H1 (cell line): ENCODE results near the gene SLC13A3. TPM values are rescaled to one million over a fixed set of nuclear protein-coding genes. Genes with fewer than 3 reads are reported as not detected.

Source experiments
- CTCF ChIA-PET: fragments of 300-600 bp; sonication (Branson Sonifier 250); formaldehyde crosslinking; loops from one replicate; lab custom pipeline; 2021; ENCODE audit not compliant: partially characterized antibody; lab: Charles Lee
- POLR2A ChIA-PET: fragments of 300-600 bp; sonication (Branson Sonifier 250); formaldehyde crosslinking; loops from one replicate; lab custom pipeline; 2021; ENCODE audit warnings: inconsistent platforms; ENCODE audit not compliant: partially characterized antibody; lab: Charles Lee
- DNase-seq, 2 experiments: peaks; one replicate each; pipeline versions ENCODE4 v3.0.0 to v3.0.0-alpha.2; 2010 to 2022; ENCODE audit warnings: low spot score in 2 of 2, low read depth in 1 of 2, mixed read lengths in 1 of 2
- FAIRE-seq: peaks from 2 replicates; lab custom pipeline; 2011; peaks lifted over from hg19 to GRCh38; lab: Jason Lieb, UNC
- H2AFZ ChIP-seq: 2 replicates; pipeline ENCODE4 v1.8.1; 2012; ENCODE audit warnings: low read length, inconsistent platforms
- H2AK5ac ChIP-seq: 2 replicates; pipeline ENCODE4 v1.6.1; 2013; ENCODE audit warnings: low read depth, low read length
- H2BK120ac ChIP-seq: replicated peaks from 2 replicates; pipeline ENCODE3; 2013; ENCODE audit warnings: low read depth, low read length, inconsistent platforms
- H2BK12ac ChIP-seq: 2 replicates; pipeline ENCODE4 v1.6.1; 2013; ENCODE audit warnings: low read depth, low read length
- H2BK15ac ChIP-seq: 2 replicates; pipeline ENCODE4 v1.6.1; 2013; ENCODE audit warnings: low read length
- H2BK20ac ChIP-seq: 2 replicates; pipeline ENCODE4 v1.6.1; 2013; ENCODE audit warnings: low read length
- H2BK5ac ChIP-seq: 2 replicates; pipeline ENCODE4 v1.6.1; 2013; ENCODE audit warnings: low read depth, low read length
- H3K14ac ChIP-seq: 2 replicates; pipeline ENCODE4 v1.6.1; 2013; ENCODE audit warnings: inconsistent platforms; ENCODE audit not compliant: insufficient read length
- H3K18ac ChIP-seq: 2 replicates; pipeline ENCODE4 v1.6.1; 2013; ENCODE audit warnings: low read length; ENCODE audit errors: extremely low read depth
- H3K23ac ChIP-seq: 2 replicates; pipeline ENCODE4 v1.6.1; 2013; ENCODE audit warnings: inconsistent platforms; ENCODE audit not compliant: insufficient read length
- H3K23me2 ChIP-seq: 2 replicates; pipeline ENCODE4 v1.6.1; 2013; ENCODE audit warnings: low read depth, low read length
- H3K27ac ChIP-seq: 2 replicates; pipeline ENCODE4 v1.6.1; 2011; ENCODE audit warnings: low read depth, low read length, inconsistent platforms
- H3K27me3 ChIP-seq, 4 experiments: replicated peaks in 1 of 4; 1 replicate in 1 of 4; 2 replicates in 3 of 4; pipeline versions ENCODE4 v1.6.1 to v1.8.1; 2011 to 2013; ENCODE audit warnings: low read length in 3 of 4, mild to moderate bottlenecking in 3 of 4, inconsistent platforms in 2 of 4, mixed read lengths in 2 of 4, moderate library complexity in 1 of 4; ENCODE audit not compliant: control insufficient read depth in 3 of 4, insufficient read depth in 3 of 4; ENCODE audit errors: extremely low read depth in 1 of 4
- H3K36me3 ChIP-seq, 4 experiments: 2 replicates each; pipeline versions ENCODE4 v1.6.1 to v1.8.1; 2011 to 2013; ENCODE audit warnings: mild to moderate bottlenecking in 4 of 4, low read length in 3 of 4, moderate library complexity in 2 of 4, control low read depth in 1 of 4, inconsistent platforms in 1 of 4; ENCODE audit not compliant: insufficient read depth in 4 of 4, control insufficient read depth in 2 of 4
- H3K4ac ChIP-seq: replicated peaks from 2 replicates; pipeline ENCODE3; 2013; ENCODE audit warnings: low read length, low read depth, mixed read lengths, inconsistent platforms; ENCODE audit not compliant: insufficient read length
- H3K4me1 ChIP-seq, 4 experiments: replicated peaks in 1 of 4; 1 replicate in 1 of 4; 2 replicates in 3 of 4; pipeline versions ENCODE4 v1.6.1 to v1.8.1; 2011 to 2013; ENCODE audit warnings: low read length in 3 of 4, inconsistent platforms in 2 of 4, mixed read lengths in 1 of 4; ENCODE audit not compliant: insufficient read depth in 4 of 4, control insufficient read depth in 3 of 4
- H3K4me2 ChIP-seq, 2 experiments: 2 replicates each; pipeline versions ENCODE4 v1.6.1 to v1.8.1; 2011 to 2013; ENCODE audit warnings: low read depth in 2 of 2, low read length in 2 of 2, control low read depth in 1 of 2, inconsistent platforms in 1 of 2, mild to moderate bottlenecking in 1 of 2; ENCODE audit not compliant: insufficient read depth in 1 of 2
- H3K4me3 ChIP-seq, 4 experiments: fragments of 200-600, 300-600 bp in 1 of 4; sonication (generic), shearing (Covaris generic), sonication (Bioruptor Twin) in 1 of 4; 2 replicates each; pipeline versions ENCODE4 v1.5.1 to v1.8.1; 2011 to 2016; ENCODE audit warnings: low read length in 4 of 4, low read depth in 3 of 4, control low read depth in 2 of 4, inconsistent platforms in 2 of 4, mild to moderate bottlenecking in 2 of 4, mixed read lengths in 1 of 4, moderate library complexity in 1 of 4; ENCODE audit not compliant: insufficient read depth in 2 of 4; ENCODE audit errors: extremely low read depth in 1 of 4
- H3K56ac ChIP-seq: replicated peaks from 2 replicates; pipeline ENCODE3; 2013; ENCODE audit warnings: low read depth, mild to moderate bottlenecking, mixed read lengths, low read length, inconsistent platforms; ENCODE audit not compliant: insufficient read length
- H3K79me1 ChIP-seq: 2 replicates; pipeline ENCODE4 v1.6.1; 2013; ENCODE audit warnings: low read depth, low read length, control low read depth
- H3K79me2 ChIP-seq, 2 experiments: 2 replicates each; pipeline versions ENCODE4 v1.6.1 to v1.8.1; 2012 to 2013; ENCODE audit warnings: low read length in 2 of 2, mild to moderate bottlenecking in 2 of 2, inconsistent platforms in 1 of 2; ENCODE audit not compliant: insufficient read depth in 2 of 2, control insufficient read depth in 1 of 2
- H3K9ac ChIP-seq, 4 experiments: replicated peaks in 1 of 4; 1 replicate in 1 of 4; 2 replicates in 3 of 4; pipeline versions ENCODE4 v1.6.1 to v1.8.1; 2011 to 2013; ENCODE audit warnings: low read depth in 3 of 4, low read length in 3 of 4, control low read depth in 2 of 4, mild to moderate bottlenecking in 2 of 4, moderate library complexity in 2 of 4, inconsistent platforms in 1 of 4; ENCODE audit errors: extremely low read depth in 1 of 4
- H3K9me3 ChIP-seq, 2 experiments: 2 replicates each; pipeline versions ENCODE4 v1.6.1 to v1.8.1; 2012 to 2013; ENCODE audit warnings: mild to moderate bottlenecking in 2 of 2, moderate library complexity in 2 of 2, control low read depth in 1 of 2, inconsistent platforms in 1 of 2, low read depth in 1 of 2, low read length in 1 of 2, mixed read lengths in 1 of 2; ENCODE audit not compliant: insufficient read depth in 2 of 2
- H4K20me1 ChIP-seq, 2 experiments: replicated peaks in 1 of 2; 2 replicates each; pipeline versions ENCODE3 to v1.8.1; 2011 to 2013; ENCODE audit warnings: inconsistent platforms in 2 of 2, low read length in 2 of 2, mild to moderate bottlenecking in 1 of 2; ENCODE audit not compliant: insufficient read depth in 2 of 2, control insufficient read depth in 1 of 2
- H4K5ac ChIP-seq: 2 replicates; pipeline ENCODE4 v1.6.1; 2013; ENCODE audit warnings: low read length, low read depth, mixed read lengths, inconsistent platforms; ENCODE audit not compliant: insufficient read length
- H4K8ac ChIP-seq: 2 replicates; pipeline ENCODE4 v1.8.0; 2013; ENCODE audit warnings: mild to moderate bottlenecking, moderate library complexity, low read length, inconsistent platforms; ENCODE audit not compliant: insufficient read depth; ENCODE audit errors: extremely low read depth
- H4K91ac ChIP-seq: replicated peaks from 2 replicates; pipeline ENCODE3; 2013; ENCODE audit warnings: low read length, mixed read lengths, inconsistent platforms; ENCODE audit not compliant: insufficient read length
- CBX8 ChIP-seq: fragments of 300-800, 300-1000 bp; sonication (generic); IDR thresholded peaks from 2 replicates; pipeline ENCODE4 v1.7.1; 2016; ENCODE audit warnings: low read depth, low read length, borderline replicate concordance
- PHF8 ChIP-seq: fragments of 200-600 bp; sonication (generic); conservative IDR thresholded peaks from 2 replicates; pipeline ENCODE4 v1.7.1; 2012; ENCODE audit warnings: low read depth, mild to moderate bottlenecking, inconsistent platforms, low read length, moderate library complexity
- TCF12 ChIP-seq: IDR thresholded peaks from 2 replicates; pipeline ENCODE4 v1.6.1; 2011; ENCODE audit warnings: low read depth, mild to moderate bottlenecking, low read length
- USF2 ChIP-seq: IDR thresholded peaks from 2 replicates; pipeline ENCODE4 v1.6.1; 2011; ENCODE audit warnings: low read length, improper control_type of control experiment
- WGBS, 2 experiments: shearing (Covaris generic) in 1 of 2; methylation state at CpG; one replicate each; pipeline versions ENCODE4 v1.1.6 to v1.1.7; 2013 to 2015; ENCODE audit warnings: low lambda C conversion rate in 2 of 2, mixed read lengths in 2 of 2, inconsistent platforms in 1 of 2, low coverage in 1 of 2, missing lambda C conversion rate in 1 of 2; ENCODE audit not compliant: insufficient replicate concordance in 2 of 2, insufficient coverage in 1 of 2, insufficient read length in 1 of 2; ENCODE audit errors: extremely low coverage in 1 of 2, missing lambda C conversion rate in 1 of 2; 5-methylcytosine and 5-hydroxymethylcytosine counted together
- polyA plus RNA-seq, 7 experiments: library from polyadenylated mRNA; depleted of rRNA in 3 of 7; stranded (reverse) in 5 of 7; unstranded in 2 of 7; fragments of >200 nt in 5 of 7; fragments of 200-250 nt in 2 of 7; gene quantifications; 1 replicate in 5 of 7; 2 replicates in 1 of 7; 4 replicates in 1 of 7; pipeline versions ENCODE4 v1.2.1 to v1.2.3, GENCODE V29; 2011 to 2013; ENCODE audit warnings: missing spikeins in 2 of 7, mixed read lengths in 2 of 7
- total RNA-seq: library from RNA; stranded (reverse); fragmentation: NEBNext Ultra II Directional; extraction: Animal tissue kit (Norgen Biotek cat#: 25700); gene quantifications from 2 replicates; pipeline ENCODE4 v1.2.1, GENCODE V29; 2021

SLC13A3 gene
- total and polyA plus RNA-seq, 2 of the 8 experiments (the other 6 are each of a cell fraction or from before 2014, with no cell fraction given), result 9.4 to 12.6 TPM

GRCh38 chr20:46546298-46546697, 105.0 kb downstream of the SLC13A3 start:
- CTCF ChIA-PET, result interaction anchor here (0.6 to 3.0 kb wide), 4 partner anchors 9 to 135 kb away, joined by 3 to 22 read pairs (median 4); no protein-coding TSS in a partner anchor
- TF ChIP-seq USF2, result peak; percentile 28; the same call in 1 of the 2 replicates
- no peak for TF ChIP-seq PHF8
- TF ChIP-seq TCF12, result no peak
- no peak for TF ChIP-seq CBX8

More at GRCh38 chr20:46546298-46546697, 105.0 kb downstream of the SLC13A3 start:
- no peak overlapping the region for H2BK12ac ChIP-seq
- no peak overlapping the region for H2AK5ac ChIP-seq
- H3K27ac ChIP-seq, result no peak overlapping the region
- H3K4me3 ChIP-seq, result no peak overlapping the region
- no peak overlapping the region for H2BK15ac ChIP-seq
- no peak overlapping the region for H3K14ac ChIP-seq
- no peaks in the 10 kb centered on the region for H3K79me2 ChIP-seq
- no peak overlapping the region for H4K5ac ChIP-seq
- H2BK120ac ChIP-seq, result no peak overlapping the region
- DNase-seq (no peak), FAIRE-seq (no peak)
- H2BK20ac ChIP-seq, result no peak overlapping the region
- H3K27me3 ChIP-seq, result no peaks in the 10 kb centered on the region; a peak in 2 of 7 replicates
- H3K18ac ChIP-seq, result no peak overlapping the region
- H3K23me2 ChIP-seq, result no peaks in the 10 kb centered on the region
- 91% methylated on average over 3 of the region's 3 CpGs; no CpG with 5 or more reads in 1 of the 2 experiments for WGBS, 2 experiments
- H3K9me3 ChIP-seq, result no peaks in the 10 kb centered on the region
- no peak overlapping the region for H2BK5ac ChIP-seq
- peaks cover 0 to 7% (median 2%) of the 10 kb centered on the region in 4 experiments; a peak in 5 of 7 replicates for H3K4me1 ChIP-seq
- no peak overlapping the region for H2AFZ ChIP-seq
- no peak overlapping the region for H4K8ac ChIP-seq
- no peak overlapping the region for H3K4ac ChIP-seq
- H4K20me1 ChIP-seq, result no peaks in the 10 kb centered on the region
- POLR2A ChIA-PET, result no interaction called here
- no peak overlapping the region for H3K9ac ChIP-seq
- H3K79me1 ChIP-seq, result no peaks in the 10 kb centered on the region
- no peak overlapping the region for H3K56ac ChIP-seq
- no peak overlapping the region for H3K4me2 ChIP-seq
- no peak overlapping the region for H3K23ac ChIP-seq
- no peaks in the 10 kb centered on the region for H3K36me3 ChIP-seq
- H4K91ac ChIP-seq, result no peak overlapping the region
